Amniotic stem cell (primary cell): ENCODE results near the gene GAS2L2.
"Not testable (repeated sequence)": the region's sequence is repeated elsewhere in the genome, so short reads cannot be mapped to it uniquely, and the experiment has no call there.

ENCODE experiments used
- DNase-seq: peaks from one replicate; lab custom pipeline; 2025; lab: John Stamatoyannopoulos, UW

Gene GAS2L2

GRCh38 chr17:35773129-35773528 is 20.1 kb upstream of the GAS2L2 start:
- DNase-seq: no peak

GRCh38 chr17:35769895-35770486 is 17.0 kb upstream of the GAS2L2 start:
- no peak for DNase-seq

GRCh38 chr17:35768797-35769196 is 15.8 kb upstream of the GAS2L2 start:
- no peak for DNase-seq

GRCh38 chr17:35766903-35767510 is 14.0 kb upstream of the GAS2L2 start:
- no peak for DNase-seq

GRCh38 chr17:35766489-35766877 is 13.4 kb upstream of the GAS2L2 start:
- DNase-seq: no peak

- DNase-seq: no peak
Observed at GRCh38 chr17:35765756-35766488, 12.9 kb upstream of the GAS2L2 start.

- no peak for DNase-seq
Observed at GRCh38 chr17:35765086-35765710, 12.2 kb upstream of the GAS2L2 start.

GRCh38 chr17:35764123-35764991 is 11.3 kb upstream of the GAS2L2 start:
- DNase-seq: peak; percentile 52

GRCh38 chr17:35763767-35764122 is 10.7 kb upstream of the GAS2L2 start:
- DNase-seq: no peak

- DNase-seq: no peak
Observed at GRCh38 chr17:35761601-35762000, 8.6 kb upstream of the GAS2L2 start.

- no peak for DNase-seq
Observed at GRCh38 chr17:35760587-35760986, 7.5 kb upstream of the GAS2L2 start, which contains the start of gene C17orf50. TSS of gene C17orf50 (plus strand) at chr17:35760887. CDS start at chr17:35760942, 55 bp downstream.

GRCh38 chr17:35757243-35757642 is 4.2 kb upstream of the GAS2L2 start:
- no peak for DNase-seq

GRCh38 chr17:35752471-35752870 is 568 bp downstream of the GAS2L2 start:
- DNase-seq: no peak

- DNase-seq: not testable (repeated sequence)
Observed at GRCh38 chr17:35751541-35751940, 1.5 kb downstream of the GAS2L2 start.

GRCh38 chr17:35750526-35751395 is 2.3 kb downstream of the GAS2L2 start:
- DNase-seq: no peak

- no peak for DNase-seq
Observed at GRCh38 chr17:35749560-35750412, 3.3 kb downstream of the GAS2L2 start.

- DNase-seq: no peak
Observed at GRCh38 chr17:35748979-35749378, 4.1 kb downstream of the GAS2L2 start.

- no peak for DNase-seq
Observed at GRCh38 chr17:35748341-35748841, 4.6 kb downstream of the GAS2L2 start.

- DNase-seq: peak; percentile 32
Observed at GRCh38 chr17:35747540-35748017, 5.5 kb downstream of the GAS2L2 start.
